Measurements from ENCODE around the gene SLC6A16.

SLC6A16 gene

GRCh38 chr19:49287141-49287770, 37.7 kb downstream of the SLC6A16 start:
- Histone ChIP-seq H3K4me2 (ENCODE audit: low read depth, low read length, poor library complexity, severe bottlenecking) (no peak overlapping the region), H3K36me3 (ENCODE audit: insufficient read depth, low read length) (no peaks in the 10 kb centered on the region), H4K20me1 (ENCODE audit: insufficient read depth, low read length, poor library complexity, severe bottlenecking) (no peaks in the 10 kb centered on the region), H2AFZ (ENCODE audit: low read length) (no peak overlapping the region), H3K79me2 (ENCODE audit: insufficient read depth, low read length) (no peaks in the 10 kb centered on the region), H3K27me3 (ENCODE audit: insufficient read depth, low read length, poor library complexity, severe bottlenecking) (no peaks in the 10 kb centered on the region), H3K4me3 (ENCODE audit: low read length, poor library complexity, severe bottlenecking) (no peak overlapping the region), H3K4me1 (ENCODE audit: insufficient read depth, low read length, poor library complexity, severe bottlenecking) (no peaks in the 10 kb centered on the region), H3K9me3 (ENCODE audit: insufficient read depth, low read depth, low read length) (no peaks in the 10 kb centered on the region), H3F3A (ENCODE audit: low read depth) (no peaks in the 10 kb centered on the region), H3K9ac (ENCODE audit: low read depth, low read length, poor library complexity, severe bottlenecking) (no peak overlapping the region), H3K9me2 (replicated peaks; ENCODE audit: low read depth, low read length) (no peaks in the 10 kb centered on the region)
- TF ChIP-seq EZH2phosphoT487 (IDR thresholded peaks at IDR 0.05; ENCODE audit: borderline replicate concordance) (no peak), CTCF (conservative IDR thresholded peaks at IDR 0.05; ENCODE audit: low read length) (no peak)

DNA sequence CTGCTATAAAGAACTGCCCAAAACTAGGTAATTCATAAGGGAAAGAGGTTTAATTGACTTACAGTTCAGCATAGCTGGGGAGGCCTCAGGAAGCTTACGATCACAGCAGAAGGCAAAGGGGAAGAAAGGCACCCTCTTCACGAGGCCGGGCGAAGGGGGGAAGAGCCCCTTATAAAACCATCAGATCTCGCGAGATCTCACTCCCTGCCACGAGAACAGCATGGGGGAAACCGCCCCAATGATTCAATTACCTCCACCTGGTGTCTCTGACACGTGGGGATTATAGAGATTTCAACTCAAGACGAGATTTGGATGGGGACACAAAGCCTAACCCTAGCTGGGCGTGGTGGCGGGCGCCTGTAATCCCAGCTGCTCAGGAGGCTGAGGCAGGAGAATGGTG, 42.8 kb downstream of the SLC6A16 start:
- Histone ChIP-seq H3K79me2 (ENCODE audit: insufficient read depth, low read length) (no peaks in the 10 kb centered on the region), H3K9me2 (replicated peaks; ENCODE audit: low read depth, low read length) (no peaks in the 10 kb centered on the region), H3K36me3 (ENCODE audit: insufficient read depth, low read length) (no peaks in the 10 kb centered on the region), H3K27me3 (ENCODE audit: insufficient read depth, low read length, poor library complexity, severe bottlenecking) (no peaks in the 10 kb centered on the region), H3K9me3 (ENCODE audit: insufficient read depth, low read depth, low read length) (no peaks in the 10 kb centered on the region), H3K4me3 (ENCODE audit: low read length, poor library complexity, severe bottlenecking) (no peak overlapping the region), H4K20me1 (ENCODE audit: insufficient read depth, low read length, poor library complexity, severe bottlenecking) (no peaks in the 10 kb centered on the region), H3K9ac (ENCODE audit: low read depth, low read length, poor library complexity, severe bottlenecking) (no peak overlapping the region), H2AFZ (ENCODE audit: low read length) (no peak overlapping the region), H3F3A (ENCODE audit: low read depth) (no peaks in the 10 kb centered on the region), H3K4me1 (ENCODE audit: insufficient read depth, low read length, poor library complexity, severe bottlenecking) (no peaks in the 10 kb centered on the region), H3K4me2 (ENCODE audit: low read depth, low read length, poor library complexity, severe bottlenecking) (no peak overlapping the region)
- TF ChIP-seq CTCF (conservative IDR thresholded peaks at IDR 0.05; ENCODE audit: low read length) (no peak), EZH2phosphoT487 (IDR thresholded peaks at IDR 0.05; ENCODE audit: borderline replicate concordance) (no peak)

DNA sequence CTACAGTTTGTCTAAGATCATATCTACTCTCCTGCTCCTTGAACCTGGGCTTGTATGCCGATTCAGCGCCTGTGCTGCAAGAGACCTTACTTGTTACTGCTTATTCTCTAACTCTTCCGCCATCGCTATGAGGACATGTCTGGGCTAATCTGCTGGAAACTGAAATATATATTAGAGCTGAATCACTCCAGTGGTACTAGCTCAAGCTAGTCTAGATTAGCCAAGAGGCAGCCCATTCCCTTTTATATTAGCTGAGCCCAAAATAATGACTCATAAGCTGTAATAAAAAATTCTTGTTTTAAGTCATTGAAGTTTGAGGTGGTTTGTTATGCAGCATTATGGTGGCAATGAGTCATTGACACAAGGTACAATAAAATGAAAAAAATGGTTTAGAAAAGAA, 52.8 kb downstream of the SLC6A16 start:
- Histone ChIP-seq H3K9ac (ENCODE audit: low read depth, low read length, poor library complexity, severe bottlenecking) (no peak overlapping the region), H3K4me2 (ENCODE audit: low read depth, low read length, poor library complexity, severe bottlenecking) (no peak overlapping the region), H3K27me3 (ENCODE audit: insufficient read depth, low read length, poor library complexity, severe bottlenecking) (no peaks in the 10 kb centered on the region), H3F3A (ENCODE audit: low read depth) (no peaks in the 10 kb centered on the region), H3K4me3 (ENCODE audit: low read length, poor library complexity, severe bottlenecking) (no peak overlapping the region), H3K4me1 (ENCODE audit: insufficient read depth, low read length, poor library complexity, severe bottlenecking) (no peaks in the 10 kb centered on the region), H4K20me1 (ENCODE audit: insufficient read depth, low read length, poor library complexity, severe bottlenecking) (no peaks in the 10 kb centered on the region), H3K79me2 (ENCODE audit: insufficient read depth, low read length) (no peaks in the 10 kb centered on the region), H3K9me2 (replicated peaks; ENCODE audit: low read depth, low read length) (no peaks in the 10 kb centered on the region), H2AFZ (ENCODE audit: low read length) (no peak overlapping the region), H3K9me3 (ENCODE audit: insufficient read depth, low read depth, low read length) (no peaks in the 10 kb centered on the region), H3K36me3 (ENCODE audit: insufficient read depth, low read length) (no peaks in the 10 kb centered on the region)
- TF ChIP-seq CTCF (conservative IDR thresholded peaks at IDR 0.05; ENCODE audit: low read length) = no peak
- TF ChIP-seq EZH2phosphoT487 (IDR thresholded peaks at IDR 0.05; ENCODE audit: borderline replicate concordance) = no peak
